T-helper 1 cell treated with Interleukin-12 subunit alpha and Interleukin-12 subunit beta and Interleukin-4 antibody, amounts not matched to agents 30 μg/mL and 1 μg/mL, for 36 hours (primary cell): Measurements from ENCODE around the gene FBXW8.

Experiments used
- H3K27ac Mint-ChIP-seq: one replicate; pipeline ENCODE4 v1.8.0; 2021; ENCODE audit warnings: mild to moderate bottlenecking, mixed read lengths
- H3K27me3 Mint-ChIP-seq: one replicate; pipeline ENCODE4 v1.8.0; 2021; ENCODE audit warnings: low read depth, mixed read lengths
- H3K36me3 Mint-ChIP-seq: one replicate; pipeline ENCODE4 v1.8.0; 2021; ENCODE audit warnings: low read depth, mixed read lengths
- H3K4me1 Mint-ChIP-seq: one replicate; pipeline ENCODE4 v1.8.0; 2021; ENCODE audit warnings: low read depth, mixed read lengths
- H3K4me3 Mint-ChIP-seq: one replicate; pipeline ENCODE4 v1.8.0; 2021; ENCODE audit warnings: mild to moderate bottlenecking, moderate library complexity, mixed read lengths
- H3K9me3 Mint-ChIP-seq: one replicate; pipeline ENCODE4 v1.8.0; 2021; ENCODE audit warnings: mixed read lengths

FBXW8 gene

DNA sequence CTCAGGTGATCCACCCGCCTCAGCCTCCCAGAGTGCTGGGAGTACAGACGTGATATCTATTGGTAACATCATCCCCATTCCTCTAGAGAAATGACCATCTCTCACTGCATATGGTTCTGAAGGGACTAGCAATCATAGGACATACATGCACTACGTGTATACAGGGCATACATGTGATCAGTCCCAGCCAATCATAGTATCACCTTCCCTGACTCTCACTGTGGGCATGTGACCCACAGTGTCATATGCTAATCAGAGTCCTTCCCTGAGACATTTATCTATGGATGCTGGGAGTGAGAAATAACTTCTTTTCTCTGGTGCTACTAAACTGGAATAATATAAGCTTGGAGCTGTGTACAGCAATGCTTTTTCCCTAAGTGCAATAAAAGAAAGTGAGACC is 12.1 kb upstream of the FBXW8 start:
- H3K27me3 Mint-ChIP-seq, result peaks cover 46% of the 10 kb centered on the region
- H3K4me1 Mint-ChIP-seq, result no peaks in the 10 kb centered on the region
- H3K36me3 Mint-ChIP-seq, result no peaks in the 10 kb centered on the region
- no peak overlapping the region for H3K4me3 Mint-ChIP-seq
- no peak overlapping the region for H3K27ac Mint-ChIP-seq
- H3K9me3 Mint-ChIP-seq, result no peaks in the 10 kb centered on the region

- H3K4me1 Mint-ChIP-seq, result no peaks in the 10 kb centered on the region
- no peaks in the 10 kb centered on the region for H3K9me3 Mint-ChIP-seq
- H3K4me3 Mint-ChIP-seq, result no peak overlapping the region
- H3K27me3 Mint-ChIP-seq, result peaks cover 52% of the 10 kb centered on the region
- H3K27ac Mint-ChIP-seq, result no peak overlapping the region
- H3K36me3 Mint-ChIP-seq, result no peaks in the 10 kb centered on the region
These were observed 9.1 kb upstream of the FBXW8 start for GRCh38 chr12:116901612-116902011.

DNA sequence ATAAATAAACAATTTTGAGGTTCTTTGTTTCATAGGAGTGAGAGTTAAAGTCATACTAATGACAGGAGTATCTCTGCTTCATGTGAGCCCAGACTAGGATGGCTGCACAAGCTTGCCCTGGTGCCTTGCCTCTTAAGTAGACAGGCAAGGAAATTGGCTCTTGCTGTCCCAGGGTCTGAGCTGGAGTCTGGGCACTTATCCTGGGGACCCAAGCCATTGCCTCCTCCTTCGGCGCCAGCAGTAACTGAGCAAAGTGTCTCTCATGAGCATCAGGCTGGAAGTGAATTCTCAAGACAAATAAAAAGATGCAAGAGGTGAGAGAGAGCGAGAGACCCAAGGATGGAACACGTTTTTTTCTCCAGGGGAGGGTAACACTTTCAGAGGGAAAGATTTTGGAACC is 6.9 kb upstream of the FBXW8 start:
- no peak overlapping the region for H3K27ac Mint-ChIP-seq
- H3K4me3 Mint-ChIP-seq, result no peak overlapping the region
- peaks cover 64% of the 10 kb centered on the region for H3K27me3 Mint-ChIP-seq
- H3K4me1 Mint-ChIP-seq, result no peaks in the 10 kb centered on the region
- no peaks in the 10 kb centered on the region for H3K36me3 Mint-ChIP-seq
- no peaks in the 10 kb centered on the region for H3K9me3 Mint-ChIP-seq

- Mint-ChIP-seq H3K27me3 (peaks cover 62% of the 10 kb centered on the region), H3K9me3 (peaks cover 3% of the 10 kb centered on the region), H3K27ac (no peak overlapping the region), H3K4me1 (peaks cover 4% of the 10 kb centered on the region), H3K36me3 (peaks cover 3% of the 10 kb centered on the region), H3K4me3 (no peak overlapping the region)
These were observed 4.5 kb upstream of the FBXW8 start for GRCh38 chr12:116906285-116906684.

DNA sequence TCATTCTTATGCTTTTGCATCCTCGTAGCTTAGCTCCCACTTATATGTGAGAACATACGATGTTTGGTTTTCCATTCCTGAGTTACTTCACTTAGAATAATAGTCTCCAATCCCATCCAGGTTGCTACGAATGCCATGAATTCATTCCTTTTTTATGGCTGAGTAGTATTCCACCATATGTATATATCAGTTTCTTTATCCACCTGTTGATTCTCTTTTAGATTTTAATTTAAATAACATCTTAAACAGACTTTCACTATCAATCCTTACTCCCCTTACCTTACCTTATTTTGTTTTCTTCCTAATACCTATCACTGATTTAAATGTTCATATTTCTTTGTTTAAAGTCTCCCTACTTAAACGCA is 488 bp upstream of the FBXW8 start:
- peak overlapping the region; percentile 31 for H3K27ac Mint-ChIP-seq
- peaks cover 3% of the 10 kb centered on the region for H3K9me3 Mint-ChIP-seq
- peaks cover 34% of the 10 kb centered on the region for H3K27me3 Mint-ChIP-seq
- H3K4me1 Mint-ChIP-seq, result peaks cover 20% of the 10 kb centered on the region
- H3K4me3 Mint-ChIP-seq, result peak overlapping the region; percentile 80
- H3K36me3 Mint-ChIP-seq, result peaks cover 13% of the 10 kb centered on the region

GRCh38 chr12:116915326-116915725 is 4.6 kb downstream of the FBXW8 start:
- Mint-ChIP-seq H3K9me3 (peaks cover 3% of the 10 kb centered on the region), H3K36me3 (peaks cover 28% of the 10 kb centered on the region), H3K4me3 (no peak overlapping the region), H3K4me1 (peaks cover 38% of the 10 kb centered on the region), H3K27me3 (peaks cover 3% of the 10 kb centered on the region), H3K27ac (no peak overlapping the region)

GRCh38 chr12:116916122-116916521 is 5.4 kb downstream of the FBXW8 start:
- Mint-ChIP-seq H3K27me3 (peaks cover 5% of the 10 kb centered on the region), H3K9me3 (no peaks in the 10 kb centered on the region), H3K4me3 (no peak overlapping the region), H3K27ac (no peak overlapping the region), H3K4me1 (peaks cover 41% of the 10 kb centered on the region), H3K36me3 (peaks cover 28% of the 10 kb centered on the region)

- peak overlapping the region; percentile 28 for H3K27ac Mint-ChIP-seq
- H3K4me3 Mint-ChIP-seq, result no peak overlapping the region
- no peaks in the 10 kb centered on the region for H3K9me3 Mint-ChIP-seq
- peaks cover 42% of the 10 kb centered on the region for H3K4me1 Mint-ChIP-seq
- H3K27me3 Mint-ChIP-seq, result peaks cover 7% of the 10 kb centered on the region
- peaks cover 23% of the 10 kb centered on the region for H3K36me3 Mint-ChIP-seq
These were observed 6.0 kb downstream of the FBXW8 start for GRCh38 chr12:116916714-116917114.

DNA sequence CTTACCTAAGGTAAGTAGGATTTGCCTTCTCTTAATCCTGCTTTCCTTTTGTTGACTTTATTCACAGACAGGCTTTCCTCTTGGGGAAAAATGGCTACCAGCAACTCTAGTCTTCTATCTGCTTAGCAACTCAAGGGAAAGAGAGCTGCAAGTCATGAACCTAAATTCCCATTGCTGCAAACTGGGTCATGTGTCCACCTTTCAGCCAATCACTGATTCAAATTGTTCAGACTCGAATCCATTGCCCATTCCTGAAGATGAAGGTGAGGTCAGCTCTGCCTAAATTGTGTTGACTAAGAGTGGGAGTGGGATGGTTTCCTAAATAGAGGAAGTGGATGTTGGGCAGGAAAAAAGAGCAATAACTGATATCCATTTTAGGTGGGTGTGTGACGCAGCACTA is 7.7 kb downstream of the FBXW8 start:
- H3K27ac Mint-ChIP-seq, result no peak overlapping the region
- H3K9me3 Mint-ChIP-seq, result no peaks in the 10 kb centered on the region
- H3K4me1 Mint-ChIP-seq, result peaks cover 47% of the 10 kb centered on the region
- no peak overlapping the region for H3K4me3 Mint-ChIP-seq
- peaks cover 7% of the 10 kb centered on the region for H3K27me3 Mint-ChIP-seq
- peaks cover 23% of the 10 kb centered on the region for H3K36me3 Mint-ChIP-seq

GRCh38 chr12:116919247-116919661 is 8.5 kb downstream of the FBXW8 start:
- peaks cover 23% of the 10 kb centered on the region for H3K36me3 Mint-ChIP-seq
- no peaks in the 10 kb centered on the region for H3K9me3 Mint-ChIP-seq
- peaks cover 7% of the 10 kb centered on the region for H3K27me3 Mint-ChIP-seq
- H3K4me3 Mint-ChIP-seq, result no peak overlapping the region
- H3K27ac Mint-ChIP-seq, result no peak overlapping the region
- H3K4me1 Mint-ChIP-seq, result peaks cover 50% of the 10 kb centered on the region

GRCh38 chr12:116919706-116920485 is 9.1 kb downstream of the FBXW8 start:
- H3K4me1 Mint-ChIP-seq, result peaks cover 55% of the 10 kb centered on the region
- H3K36me3 Mint-ChIP-seq, result peaks cover 21% of the 10 kb centered on the region
- H3K27ac Mint-ChIP-seq, result no peak overlapping the region
- H3K27me3 Mint-ChIP-seq, result peaks cover 7% of the 10 kb centered on the region
- H3K4me3 Mint-ChIP-seq, result no peak overlapping the region
- H3K9me3 Mint-ChIP-seq, result no peaks in the 10 kb centered on the region

DNA sequence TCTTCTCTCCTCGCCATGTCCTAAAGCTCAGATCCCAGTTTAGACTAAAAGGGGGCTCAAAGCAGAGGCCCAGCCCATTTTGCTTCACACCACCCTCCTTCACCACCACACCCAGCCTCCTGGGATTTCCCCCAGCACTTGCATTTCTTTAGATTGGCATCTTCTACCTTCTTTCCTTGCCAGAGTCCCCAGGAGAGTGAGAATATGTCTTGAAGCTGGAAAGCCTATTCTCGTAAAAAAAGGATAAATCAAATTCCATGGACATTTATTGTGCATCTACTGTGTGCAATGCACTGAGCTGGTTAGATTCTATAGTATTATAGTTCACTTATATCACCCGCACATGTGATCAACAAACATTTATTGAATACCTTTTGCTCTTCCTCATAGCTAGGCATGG is 10.2 kb downstream of the FBXW8 start:
- Mint-ChIP-seq H3K27ac (peak overlapping the region; percentile 62), H3K9me3 (no peaks in the 10 kb centered on the region), H3K4me1 (peaks cover 57% of the 10 kb centered on the region), H3K27me3 (peaks cover 7% of the 10 kb centered on the region), H3K4me3 (peak overlapping the region; percentile 22), H3K36me3 (peaks cover 11% of the 10 kb centered on the region)

GRCh38 chr12:116922194-116922897 is 11.6 kb downstream of the FBXW8 start:
- H3K4me3 Mint-ChIP-seq, result peak overlapping the region; percentile 45
- peak overlapping the region; percentile 84 for H3K27ac Mint-ChIP-seq
- peaks cover 57% of the 10 kb centered on the region for H3K4me1 Mint-ChIP-seq
- peaks cover 13% of the 10 kb centered on the region for H3K27me3 Mint-ChIP-seq
- H3K36me3 Mint-ChIP-seq, result peaks cover 9% of the 10 kb centered on the region
- H3K9me3 Mint-ChIP-seq, result no peaks in the 10 kb centered on the region

- Mint-ChIP-seq H3K4me3 (peak overlapping the region; percentile 58), H3K27me3 (peaks cover 13% of the 10 kb centered on the region), H3K4me1 (peaks cover 55% of the 10 kb centered on the region), H3K27ac (peak overlapping the region; percentile 72), H3K9me3 (no peaks in the 10 kb centered on the region), H3K36me3 (peaks cover 20% of the 10 kb centered on the region)
These were observed 14.1 kb downstream of the FBXW8 start for GRCh38 chr12:116924558-116925453.
